CD8-positive, alpha-beta memory T cell (primary cell): ENCODE measurements around the gene UBE2L5. TPM values are rescaled to one million over a fixed set of nuclear protein-coding genes. Genes with fewer than 3 reads are reported as not detected.
A peak's percentile ranks its signal among the peaks of the same experiment; 100 is the strongest.

Experiments
- CTCF ChIA-PET: fragments of 350-600 bp; sonication (Branson Sonifier 250); formaldehyde crosslinking; loops from one replicate; lab custom pipeline; 2021; ENCODE audit warnings: antibody characterized with exemption; lab: Charles Lee
- POLR2A ChIA-PET: fragments of 350-600 bp; sonication (Branson Sonifier 250); formaldehyde crosslinking; loops from one replicate; lab custom pipeline; 2021; ENCODE audit warnings: antibody characterized with exemption; lab: Charles Lee
- DNase-seq, 5 donors: peaks; one replicate each; pipeline versions ENCODE4 v3.0.0 to v3.0.0-alpha.2; 2020 to 2022; ENCODE audit warnings: mixed read lengths in 1 of 5
- H3K27ac ChIP-seq: one replicate; pipeline ENCODE4 v1.7.0; 2013; ENCODE audit warnings: low read depth, mild to moderate bottlenecking, low read length, moderate library complexity
- H3K27me3 ChIP-seq: 2 replicates; pipeline ENCODE4 v1.7.0; 2013; ENCODE audit warnings: low read length, mild to moderate bottlenecking; ENCODE audit not compliant: insufficient read depth, poor library complexity, severe bottlenecking
- H3K36me3 ChIP-seq: 2 replicates; pipeline ENCODE4 v1.7.0; 2013; ENCODE audit warnings: mild to moderate bottlenecking, low read length, moderate library complexity; ENCODE audit not compliant: insufficient read depth
- H3K4me1 ChIP-seq: 2 replicates; pipeline ENCODE4 v1.7.0; 2013; ENCODE audit warnings: mild to moderate bottlenecking, low read length, moderate library complexity; ENCODE audit not compliant: insufficient read depth
- H3K4me3 ChIP-seq: 2 replicates; pipeline ENCODE4 v1.7.0; 2013; ENCODE audit warnings: mild to moderate bottlenecking, low read length
- H3K9me3 ChIP-seq: 2 replicates; pipeline ENCODE4 v1.7.0; 2013; ENCODE audit warnings: mild to moderate bottlenecking, low read length
- H3K27ac Mint-ChIP-seq, 8 donors: one replicate each; pipeline ENCODE4 v1.8.0; 2020 to 2021; ENCODE audit warnings: mixed read lengths in 8 of 8, mild to moderate bottlenecking in 6 of 8, inconsistent platforms in 3 of 8, moderate library complexity in 3 of 8
- H3K27me3 Mint-ChIP-seq, 2 donors: one replicate each; pipeline ENCODE4 v1.8.0; 2020 to 2021; ENCODE audit warnings: mixed read lengths in 2 of 2, mild to moderate bottlenecking in 1 of 2, moderate library complexity in 1 of 2
- H3K36me3 Mint-ChIP-seq, 3 donors: one replicate each; pipeline ENCODE4 v1.8.0; 2020 to 2021; ENCODE audit warnings: mixed read lengths in 3 of 3, inconsistent platforms in 1 of 3, mild to moderate bottlenecking in 1 of 3
- H3K4me1 Mint-ChIP-seq, 3 donors: one replicate each; pipeline ENCODE4 v1.8.0; 2020 to 2021; ENCODE audit warnings: mixed read lengths in 3 of 3, inconsistent platforms in 1 of 3, mild to moderate bottlenecking in 1 of 3
- H3K4me3 Mint-ChIP-seq, 7 donors: one replicate each; pipeline ENCODE4 v1.8.0; 2020 to 2021; ENCODE audit warnings: mixed read lengths in 7 of 7, mild to moderate bottlenecking in 6 of 7, moderate library complexity in 4 of 7, inconsistent platforms in 2 of 7
- H3K9me3 Mint-ChIP-seq, 5 donors: one replicate each; pipeline ENCODE4 v1.8.0; 2020 to 2022; ENCODE audit warnings: mixed read lengths in 5 of 5, mild to moderate bottlenecking in 3 of 5, moderate library complexity in 2 of 5, inconsistent platforms in 1 of 5
- polyA plus RNA-seq: library from polyadenylated mRNA; unstranded; fragments of 300-500 nt; fragmentation: Illumina TruSeq; gene quantifications from one replicate; pipeline ENCODE4 v1.2.3, GENCODE V29; 2021
- total RNA-seq, 2 experiments: library from RNA; stranded (reverse); gene quantifications; one replicate each; pipeline ENCODE4 v1.2.3, GENCODE V29; 2021

The UBE2L5 gene
- total and polyA plus RNA-seq, 3 experiments from 2014 or later, result not detected

GRCh38 chr13:30395192-30396158 lies 26.8 kb upstream of the UBE2L5 start:
- ChIA-PET CTCF (interaction anchor here (1.1 to 9.7 kb wide), 6 partner anchors 12 to 89 kb away, joined by 3 to 70 read pairs (median 13); partner anchors contain the start of gene KATNAL1), POLR2A (interaction anchor here (0.5 to 3.6 kb wide), 18 partner anchors 10 to 263 kb away, joined by 3 to 21 read pairs (median 4); partner anchors contain the start of genes HMGB1, KATNAL1 and UBE2L5)
- Mint-ChIP-seq H3K36me3 (peaks cover 0 to 5% (median 0%) of the 10 kb centered on the region in 3 donors), H3K27ac (peak overlapping the region; percentile 71 to 99 (median 93)), H3K4me3 (peak overlapping the region; percentile 80 to 98 (median 86)), H3K4me1 (peaks cover 15 to 41% (median 40%) of the 10 kb centered on the region in 3 donors), H3K9me3 (no peaks in the 10 kb centered on the region), H3K27me3 (no peaks in the 10 kb centered on the region)
- DNase-seq, result peak; percentile 58 to 85 (median 62)
- peaks cover 25% of the 10 kb centered on the region for H3K4me1 ChIP-seq
- H3K27ac ChIP-seq, result peak overlapping the region; percentile 76
- no peaks in the 10 kb centered on the region for H3K9me3 ChIP-seq
- no peaks in the 10 kb centered on the region for H3K27me3 ChIP-seq
- peak overlapping the region; percentile 89 for H3K4me3 ChIP-seq
- H3K36me3 ChIP-seq, result no peaks in the 10 kb centered on the region

DNA sequence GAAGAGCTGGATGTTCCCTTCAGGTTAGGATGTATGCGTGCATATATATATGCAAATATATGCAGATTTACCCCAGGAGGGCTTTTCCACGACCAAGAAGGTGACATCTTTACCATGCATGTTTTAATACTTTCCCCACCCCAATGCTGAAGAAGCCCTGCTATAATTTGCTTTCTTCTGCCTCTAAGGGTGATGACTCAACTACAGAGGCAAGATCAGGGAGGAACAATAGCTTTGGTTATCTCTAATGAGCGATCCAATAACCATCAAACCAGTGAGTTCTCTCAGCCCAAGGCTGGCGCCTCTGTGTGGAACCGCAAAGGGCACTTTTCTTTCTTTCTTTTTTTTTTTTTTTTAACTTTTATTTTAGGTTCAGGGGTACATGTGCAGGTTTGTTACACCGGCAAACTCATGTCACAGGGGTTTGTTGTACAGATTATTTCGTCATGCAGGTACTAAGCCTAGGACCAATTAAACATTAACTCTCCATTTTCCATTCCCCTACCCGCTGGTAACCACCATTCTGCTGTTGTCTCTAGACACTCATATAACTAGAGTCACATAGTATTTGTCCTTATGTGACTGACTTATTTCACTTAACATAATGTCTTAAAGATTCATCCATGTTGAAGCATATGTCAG lies 25.7 kb upstream of the UBE2L5 start:
- no peak overlapping the region for H3K27ac ChIP-seq
- H3K27me3 ChIP-seq, result no peaks in the 10 kb centered on the region
- H3K4me1 ChIP-seq, result peaks cover 25% of the 10 kb centered on the region
- H3K9me3 ChIP-seq, result no peaks in the 10 kb centered on the region
- Mint-ChIP-seq H3K4me3 (peak overlapping the region in 6 of 7 donors; percentile 13 to 80 (median 40)), H3K4me1 (peaks cover 15 to 41% (median 40%) of the 10 kb centered on the region in 3 donors), H3K36me3 (peaks cover 0 to 5% (median 0%) of the 10 kb centered on the region in 3 donors), H3K9me3 (no peaks in the 10 kb centered on the region), H3K27me3 (no peaks in the 10 kb centered on the region), H3K27ac (peak overlapping the region in 4 of 8 donors; percentile 40 to 72 (median 57))
- ChIA-PET POLR2A (interaction anchor here (2.3 to 3.1 kb wide), 2 partner anchors 22 to 25 kb away, joined by 19 to 20 read pairs; no protein-coding TSS in a partner anchor), CTCF (interaction anchor here (2.0 to 9.7 kb wide), 3 partner anchors 12 to 23 kb away, joined by 7 to 70 read pairs (median 61); no protein-coding TSS in a partner anchor)
- no peak overlapping the region for H3K4me3 ChIP-seq
- H3K36me3 ChIP-seq, result no peaks in the 10 kb centered on the region
- DNase-seq, result no peak

DNA sequence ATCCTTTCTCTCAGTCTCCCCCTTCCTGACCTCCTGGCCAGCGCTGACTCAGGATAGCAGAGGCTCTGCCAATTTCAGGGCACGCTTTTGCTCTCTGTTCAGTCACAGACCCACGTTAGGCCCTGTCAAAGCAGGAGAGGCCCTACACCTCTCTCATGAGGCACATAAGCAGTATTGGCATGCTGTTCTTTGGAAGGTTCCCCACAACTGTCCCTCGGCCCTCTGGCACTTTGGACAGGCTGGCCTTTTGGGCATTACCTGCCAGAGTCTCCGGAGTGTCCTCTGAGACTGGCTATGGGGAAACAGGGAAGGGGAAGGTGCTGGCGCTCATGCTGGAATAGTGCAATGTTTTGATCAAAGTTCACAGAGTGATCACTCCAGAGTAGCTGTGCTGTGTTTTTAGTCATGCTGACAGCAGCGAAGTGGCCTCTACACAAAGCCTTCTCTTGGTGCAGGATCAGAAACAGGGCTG lies 23.7 kb upstream of the UBE2L5 start:
- Histone ChIP-seq H3K36me3 (no peaks in the 10 kb centered on the region), H3K4me3 (no peak overlapping the region), H3K27me3 (no peaks in the 10 kb centered on the region), H3K27ac (no peak overlapping the region), H3K9me3 (no peaks in the 10 kb centered on the region), H3K4me1 (peaks cover 19% of the 10 kb centered on the region)
- POLR2A ChIA-PET, result no interaction called here
- peaks cover 14 to 34% (median 31%) of the 10 kb centered on the region in 3 donors for H3K4me1 Mint-ChIP-seq
- peaks cover 0 to 5% (median 0%) of the 10 kb centered on the region in 3 donors for H3K36me3 Mint-ChIP-seq
- peaks cover 0 to 1% of the 10 kb centered on the region in 2 donors for H3K27me3 Mint-ChIP-seq
- no peak for DNase-seq
- no peak overlapping the region for H3K4me3 Mint-ChIP-seq
- CTCF ChIA-PET, result interaction anchor here (1.2 to 1.3 kb wide), 2 partner anchors 22 to 24 kb away, joined by 3 to 4 read pairs; no protein-coding TSS in a partner anchor
- H3K27ac Mint-ChIP-seq, result no peak overlapping the region
- H3K9me3 Mint-ChIP-seq, result no peaks in the 10 kb centered on the region

- Mint-ChIP-seq H3K9me3 (no peaks in the 10 kb centered on the region), H3K4me1 (peaks cover 9 to 17% (median 16%) of the 10 kb centered on the region in 3 donors), H3K4me3 (no peak overlapping the region), H3K27me3 (peaks cover 0 to 1% of the 10 kb centered on the region in 2 donors), H3K36me3 (peaks cover 0 to under 1% (median 0%) of the 10 kb centered on the region in 3 donors), H3K27ac (no peak overlapping the region)
- no peak for DNase-seq
- H3K4me1 ChIP-seq, result peaks cover 7% of the 10 kb centered on the region
- CTCF ChIA-PET, result no interaction called here
- no peaks in the 10 kb centered on the region for H3K9me3 ChIP-seq
- no peak overlapping the region for H3K4me3 ChIP-seq
- POLR2A ChIA-PET, result interaction anchor here (0.7 kb wide), 1 partner anchor 26 kb away, joined by 3 read pairs; no protein-coding TSS in a partner anchor
- no peak overlapping the region for H3K27ac ChIP-seq
- no peaks in the 10 kb centered on the region for H3K36me3 ChIP-seq
- H3K27me3 ChIP-seq, result no peaks in the 10 kb centered on the region
These were observed 21.9 kb upstream of the UBE2L5 start for GRCh38 chr13:30400376-30400775.

DNA sequence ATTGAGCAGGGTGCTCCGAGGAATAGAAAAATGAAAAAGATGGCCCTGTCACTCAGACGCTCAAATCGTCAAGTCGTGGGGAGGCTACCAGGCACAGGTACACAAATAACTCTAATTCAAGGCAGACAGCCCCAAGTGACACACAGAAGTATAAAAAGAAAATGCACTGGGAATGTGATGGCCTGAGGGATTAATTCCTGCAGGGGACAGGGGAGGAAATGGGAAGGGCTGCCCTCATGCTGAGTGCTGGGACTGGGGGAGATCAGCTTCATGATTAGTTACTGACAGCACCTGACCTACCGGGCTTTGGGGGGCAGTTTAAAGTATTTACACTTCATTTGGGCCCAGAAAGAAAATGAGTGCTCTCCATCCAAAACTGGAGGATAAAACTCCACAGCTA lies 20.9 kb upstream of the UBE2L5 start:
- peaks cover 1 to 7% (median 6%) of the 10 kb centered on the region in 3 donors for H3K4me1 Mint-ChIP-seq
- no peak for DNase-seq
- no peak overlapping the region for H3K27ac Mint-ChIP-seq
- H3K4me3 Mint-ChIP-seq, result no peak overlapping the region
- H3K27ac ChIP-seq, result no peak overlapping the region
- ChIA-PET CTCF (no interaction called here), POLR2A (no interaction called here)
- H3K27me3 ChIP-seq, result no peaks in the 10 kb centered on the region
- H3K4me3 ChIP-seq, result no peak overlapping the region
- no peaks in the 10 kb centered on the region for H3K36me3 Mint-ChIP-seq
- no peaks in the 10 kb centered on the region for H3K4me1 ChIP-seq
- H3K36me3 ChIP-seq, result no peaks in the 10 kb centered on the region
- peaks cover 0 to 1% of the 10 kb centered on the region in 2 donors for H3K27me3 Mint-ChIP-seq
- H3K9me3 ChIP-seq, result no peaks in the 10 kb centered on the region
- H3K9me3 Mint-ChIP-seq, result no peaks in the 10 kb centered on the region

GRCh38 chr13:30403456-30403855 lies 18.8 kb upstream of the UBE2L5 start:
- Mint-ChIP-seq H3K36me3 (no peaks in the 10 kb centered on the region), H3K9me3 (no peaks in the 10 kb centered on the region), H3K27ac (no peak overlapping the region), H3K4me1 (peaks cover 6 to 17% (median 14%) of the 10 kb centered on the region in 3 donors), H3K27me3 (peaks cover 0 to 1% of the 10 kb centered on the region in 2 donors), H3K4me3 (no peak overlapping the region)
- CTCF ChIA-PET, result no interaction called here
- no peak for DNase-seq
- Histone ChIP-seq H3K36me3 (no peaks in the 10 kb centered on the region), H3K27me3 (no peaks in the 10 kb centered on the region), H3K27ac (no peak overlapping the region), H3K4me1 (peaks cover 5% of the 10 kb centered on the region), H3K9me3 (no peaks in the 10 kb centered on the region), H3K4me3 (no peak overlapping the region)
- POLR2A ChIA-PET, result no interaction called here

GRCh38 chr13:30404207-30404606 lies 18.1 kb upstream of the UBE2L5 start:
- Mint-ChIP-seq H3K27ac (no peak overlapping the region), H3K36me3 (no peaks in the 10 kb centered on the region), H3K4me3 (no peak overlapping the region), H3K4me1 (peaks cover 12 to 22% (median 19%) of the 10 kb centered on the region in 3 donors), H3K9me3 (no peaks in the 10 kb centered on the region), H3K27me3 (peaks cover 0 to 1% of the 10 kb centered on the region in 2 donors)
- H3K9me3 ChIP-seq, result no peaks in the 10 kb centered on the region
- H3K4me3 ChIP-seq, result no peak overlapping the region
- peaks cover 10% of the 10 kb centered on the region for H3K4me1 ChIP-seq
- no peaks in the 10 kb centered on the region for H3K36me3 ChIP-seq
- no peaks in the 10 kb centered on the region for H3K27me3 ChIP-seq
- POLR2A ChIA-PET, result no interaction called here
- DNase-seq, result no peak
- H3K27ac ChIP-seq, result no peak overlapping the region
- CTCF ChIA-PET, result no interaction called here
